NCI-H460 (cell line): ENCODE measurements around the gene TRPV5. TPM values are rescaled to one million over a fixed set of nuclear protein-coding genes. Genes with fewer than 3 reads are reported as not detected.
A peak's percentile ranks its signal among the peaks of the same experiment; 100 is the strongest.

Experiments
- DNase-seq: peaks from one replicate; pipeline ENCODE4 v3.0.0-alpha.2; 2016; ENCODE audit warnings: low read depth; ENCODE audit errors: extremely low read depth
- total RNA-seq: library from RNA; depleted of rRNA; stranded (reverse); fragments of >200 nt; shearing (Covaris generic); gene quantifications from 2 replicates; pipeline ENCODE4 v1.2.3, GENCODE V29; 2014

Gene TRPV5
- total RNA-seq, 1 experiment from 2014 or later: not detected

DNA sequence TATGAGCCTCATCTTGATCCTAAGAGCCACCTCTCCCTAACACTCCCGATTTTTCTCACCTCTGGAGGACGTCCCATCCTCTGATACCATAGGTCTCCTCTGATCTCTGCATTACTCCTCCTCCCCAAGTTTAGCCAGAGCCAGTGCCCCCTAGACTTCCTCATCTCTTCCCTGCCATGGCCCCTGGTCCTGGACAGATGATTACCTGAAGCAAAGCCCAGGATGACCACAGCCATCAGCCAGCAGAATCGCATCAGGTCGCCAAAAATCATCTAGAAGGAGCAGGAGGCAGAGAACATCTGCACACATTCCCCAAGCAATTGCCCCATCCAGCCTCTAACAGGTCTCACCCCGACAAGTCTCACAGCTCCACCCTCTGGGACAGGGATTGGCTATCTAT is 59.7 kb downstream of the TRPV5 start:
- no peak for DNase-seq

DNA sequence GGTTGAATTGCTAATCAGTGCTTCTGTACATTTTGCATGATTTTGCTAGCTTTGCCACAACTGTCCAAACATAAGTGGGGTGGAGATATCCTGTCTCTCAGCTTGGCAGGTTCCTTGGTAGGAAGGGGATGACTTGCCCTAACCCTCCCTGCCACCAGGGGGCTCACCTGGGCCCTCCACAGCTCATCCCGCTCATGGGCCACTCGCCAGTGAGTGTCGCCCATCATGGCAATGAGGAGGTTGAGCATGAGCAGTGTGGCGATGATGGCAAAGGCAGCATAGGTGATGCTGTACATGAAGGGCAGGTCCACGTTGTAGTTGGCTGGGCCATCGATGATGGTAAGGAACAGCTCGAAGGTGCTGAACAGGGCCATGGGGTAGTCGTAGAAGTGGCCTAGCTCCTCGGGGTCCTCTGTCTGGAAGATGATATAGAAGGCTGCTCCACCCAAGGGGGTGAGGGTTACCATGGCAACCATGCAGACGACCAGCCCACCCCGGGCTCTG is 60.2 kb downstream of the TRPV5 start:
- DNase-seq: no peak

GRCh38 chr7:142872106-142872675 is 61.4 kb downstream of the TRPV5 start:
- no peak for DNase-seq

DNA sequence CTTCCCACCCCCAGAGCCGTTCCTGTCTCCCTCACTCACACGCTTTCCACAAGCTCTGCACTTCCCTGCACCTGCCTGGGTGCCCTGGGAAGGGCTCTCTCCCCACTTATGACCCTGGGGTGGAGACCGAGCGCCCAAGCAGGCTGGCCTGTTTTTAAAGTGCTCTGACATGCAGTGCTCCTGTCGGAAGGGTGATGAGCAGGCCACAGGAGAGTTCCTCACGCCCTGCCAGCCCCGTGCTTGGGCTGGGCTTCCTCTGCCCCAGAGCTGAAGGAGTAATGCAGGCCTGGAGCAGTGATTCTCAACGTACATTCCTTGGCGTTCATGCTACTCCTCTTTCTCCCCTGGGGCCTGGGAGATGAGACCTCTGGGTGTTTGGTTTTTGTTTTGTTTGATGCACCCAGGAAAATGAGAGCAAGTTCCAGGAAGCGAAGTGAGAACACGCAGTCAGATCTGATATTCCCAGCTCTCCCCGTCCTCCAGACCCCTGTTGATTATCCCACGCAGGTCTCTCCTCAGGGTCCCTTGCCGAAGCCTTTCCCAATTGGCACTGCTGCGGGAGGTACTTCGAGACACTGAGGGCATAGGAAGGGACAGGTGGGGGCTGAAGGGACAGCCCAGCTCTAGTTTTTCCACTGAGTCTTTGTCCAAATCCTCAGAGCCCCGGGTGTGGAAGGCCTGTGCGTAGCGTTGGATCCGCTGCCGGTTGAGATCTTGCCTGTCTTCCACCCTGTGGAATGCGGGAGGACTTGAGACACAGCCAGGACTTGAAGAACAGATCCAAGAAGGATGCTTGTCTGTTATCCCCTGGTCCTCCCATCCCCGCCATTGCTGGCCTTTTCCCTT is 62.1 kb downstream of the TRPV5 start:
- DNase-seq: no peak

DNA sequence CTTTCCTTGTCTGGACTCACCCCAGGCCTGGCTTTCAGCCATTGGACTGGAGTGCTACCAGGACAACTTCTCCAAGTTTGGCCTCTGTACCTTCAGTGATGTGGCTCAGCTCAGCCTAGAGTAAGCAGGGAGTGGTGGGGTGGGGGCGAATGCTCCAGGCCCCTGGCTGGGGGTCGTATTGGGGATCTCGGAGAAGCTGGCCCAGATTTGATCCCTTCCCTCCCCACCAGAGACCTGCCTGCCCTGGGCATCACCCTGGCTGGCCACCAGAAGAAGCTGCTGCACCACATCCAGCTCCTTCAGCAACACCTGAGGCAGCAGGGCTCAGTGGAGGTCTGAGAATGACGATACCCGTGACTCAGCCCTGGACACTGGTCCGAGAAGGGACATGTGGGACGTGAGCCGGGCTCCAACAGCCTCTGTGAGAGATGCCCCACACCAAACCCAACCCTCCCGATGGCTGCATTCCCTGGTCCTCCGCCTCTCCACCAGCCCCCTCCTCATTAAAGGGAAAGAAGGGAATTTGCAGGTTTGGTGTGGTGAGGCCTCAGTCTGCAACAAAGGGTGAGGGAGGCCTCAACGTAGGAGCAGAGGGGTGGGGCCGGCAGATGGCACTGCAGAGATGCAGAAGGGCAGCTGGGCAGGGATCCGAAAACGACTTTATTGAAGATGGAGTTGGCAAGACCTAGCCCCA is 62.8 kb downstream of the TRPV5 start:
- no peak for DNase-seq

DNA sequence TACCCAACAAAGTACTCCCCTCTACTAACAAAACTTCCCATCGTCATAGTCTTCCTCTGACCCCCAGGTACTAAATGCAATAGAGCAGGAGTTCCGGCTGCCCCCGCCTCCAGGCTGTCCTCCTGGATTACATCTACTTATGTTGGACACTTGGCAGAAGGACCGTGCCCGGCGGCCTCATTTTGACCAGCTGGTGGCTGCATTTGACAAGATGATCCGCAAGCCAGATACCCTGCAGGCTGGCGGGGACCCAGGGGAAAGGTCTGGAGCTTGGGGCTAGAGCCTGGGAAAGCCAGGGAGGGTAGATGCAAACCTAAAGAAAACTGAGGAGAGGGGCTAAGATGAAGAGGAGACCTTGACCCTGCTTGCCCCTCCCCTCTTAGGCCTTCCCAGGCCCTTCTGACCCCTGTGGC is 63.4 kb downstream of the TRPV5 start:
- DNase-seq: no peak

DNA sequence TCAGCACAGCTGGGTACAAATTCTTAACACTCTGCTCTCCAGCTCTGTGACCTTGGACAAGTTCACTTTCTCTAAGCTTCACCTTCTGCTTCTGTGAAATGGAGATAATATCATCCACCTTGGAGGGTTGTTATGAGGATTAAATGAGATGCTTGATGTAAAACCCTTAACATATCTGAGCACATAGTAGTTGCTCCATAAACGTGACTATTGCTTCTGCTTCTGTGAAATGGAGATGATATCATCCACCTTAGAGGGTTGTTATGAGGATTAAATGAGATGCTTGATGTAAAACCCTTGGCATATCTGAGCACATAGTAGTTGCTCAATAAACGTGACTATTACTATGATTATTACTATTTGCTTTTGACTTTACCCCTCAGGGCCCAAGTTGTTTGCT is 64.1 kb downstream of the TRPV5 start:
- DNase-seq: no peak

DNA sequence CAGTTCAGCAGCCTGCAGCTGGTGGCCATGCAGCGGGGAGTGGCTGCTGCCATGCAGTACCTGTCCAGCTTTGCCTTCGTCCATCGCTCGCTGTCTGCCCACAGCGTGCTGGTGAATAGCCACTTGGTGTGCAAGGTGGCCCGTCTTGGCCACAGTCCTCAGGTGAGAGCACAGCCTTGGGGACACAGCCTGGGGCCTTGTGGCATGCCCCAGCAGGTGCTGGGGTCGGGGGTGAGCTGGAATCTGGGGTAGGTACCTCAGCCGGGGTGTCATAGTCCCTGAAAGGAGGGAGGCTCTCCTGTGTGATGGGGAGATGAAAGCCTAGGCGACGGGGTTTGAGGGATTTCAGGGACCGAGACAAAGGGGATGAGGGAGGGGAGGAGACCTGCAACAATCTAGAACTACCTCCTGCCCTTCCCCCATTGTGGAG is 64.5 kb downstream of the TRPV5 start:
- no peak for DNase-seq

- DNase-seq: no peak
Measured at GRCh38 chr7:142868188-142868985, 65.2 kb downstream of the TRPV5 start.

DNA sequence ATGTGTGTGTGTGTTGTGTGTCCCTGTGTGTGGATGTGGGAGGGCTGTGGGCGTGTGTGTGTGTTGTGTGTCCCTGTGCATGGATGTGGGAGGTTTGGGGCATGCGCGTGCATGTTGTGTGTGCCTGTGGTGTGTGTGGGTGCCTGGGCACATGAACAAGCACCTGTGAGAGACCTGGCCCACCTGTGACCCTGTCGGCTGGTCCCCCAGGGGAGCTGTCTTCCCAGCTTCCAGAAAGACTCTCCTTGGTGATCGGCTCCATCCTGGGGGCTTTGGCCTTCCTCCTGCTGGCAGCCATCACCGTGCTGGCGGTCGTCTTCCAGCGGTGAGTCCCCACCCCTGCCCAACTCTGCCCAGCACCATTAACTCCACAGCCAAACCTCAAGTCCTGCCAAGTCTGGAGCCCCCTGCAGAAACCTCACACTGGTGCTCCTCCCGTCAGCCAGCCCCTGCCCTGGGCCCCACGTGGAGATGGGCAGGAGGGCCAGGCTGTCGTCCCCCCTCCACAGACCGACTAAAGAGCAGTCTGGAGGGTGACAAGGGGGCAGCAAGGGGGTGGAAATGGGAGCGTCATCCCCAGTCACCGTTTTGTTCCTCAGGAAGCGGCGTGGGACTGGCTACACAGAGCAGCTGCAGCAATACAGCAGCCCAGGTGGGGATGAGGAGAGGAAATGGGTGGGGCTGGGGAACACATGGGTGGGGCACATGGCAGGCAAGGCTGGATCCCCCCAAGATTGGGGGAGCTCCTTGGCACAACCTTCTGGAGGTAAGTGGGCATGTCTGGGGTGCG is 66.0 kb downstream of the TRPV5 start:
- DNase-seq: no peak

GRCh38 chr7:142867097-142867378 is 66.5 kb downstream of the TRPV5 start:
- no peak for DNase-seq

GRCh38 chr7:142866361-142867096 is 67.0 kb downstream of the TRPV5 start:
- peak; percentile 36 for DNase-seq

- DNase-seq: no peak
Measured at GRCh38 chr7:142865766-142866165, 67.8 kb downstream of the TRPV5 start.

- DNase-seq: no peak
Measured at GRCh38 chr7:142864980-142865747, 68.4 kb downstream of the TRPV5 start.

DNA sequence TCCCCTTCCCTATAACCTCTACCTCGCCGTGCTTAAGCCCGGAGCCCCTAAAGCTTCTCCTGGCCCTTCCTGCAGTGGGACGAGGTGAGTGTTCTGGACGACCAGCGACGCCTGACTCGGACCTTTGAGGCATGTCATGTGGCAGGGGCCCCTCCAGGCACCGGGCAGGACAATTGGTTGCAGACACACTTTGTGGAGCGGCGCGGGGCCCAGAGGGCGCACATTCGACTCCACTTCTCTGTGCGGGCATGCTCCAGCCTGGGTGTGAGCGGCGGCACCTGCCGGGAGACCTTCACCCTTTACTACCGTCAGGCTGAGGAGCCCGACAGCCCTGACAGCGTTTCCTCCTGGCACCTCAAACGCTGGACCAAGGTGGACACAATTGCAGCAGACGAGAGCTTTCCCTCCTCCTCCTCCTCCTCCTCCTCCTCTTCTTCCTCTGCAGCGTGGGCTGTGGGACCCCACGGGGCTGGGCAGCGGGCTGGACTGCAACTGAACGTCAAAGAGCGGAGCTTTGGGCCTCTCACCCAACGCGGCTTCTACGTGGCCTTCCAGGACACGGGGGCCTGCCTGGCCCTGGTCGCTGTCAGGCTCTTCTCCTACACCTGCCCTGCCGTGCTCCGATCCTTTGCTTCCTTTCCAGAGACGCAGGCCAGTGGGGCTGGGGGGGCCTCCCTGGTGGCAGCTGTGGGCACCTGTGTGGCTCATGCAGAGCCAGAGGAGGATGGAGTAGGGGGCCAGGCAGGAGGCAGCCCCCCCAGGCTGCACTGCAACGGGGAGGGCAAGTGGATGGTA is 69.5 kb downstream of the TRPV5 start:
- DNase-seq: no peak

GRCh38 chr7:142862786-142863400 is 70.7 kb downstream of the TRPV5 start:
- no peak for DNase-seq

DNA sequence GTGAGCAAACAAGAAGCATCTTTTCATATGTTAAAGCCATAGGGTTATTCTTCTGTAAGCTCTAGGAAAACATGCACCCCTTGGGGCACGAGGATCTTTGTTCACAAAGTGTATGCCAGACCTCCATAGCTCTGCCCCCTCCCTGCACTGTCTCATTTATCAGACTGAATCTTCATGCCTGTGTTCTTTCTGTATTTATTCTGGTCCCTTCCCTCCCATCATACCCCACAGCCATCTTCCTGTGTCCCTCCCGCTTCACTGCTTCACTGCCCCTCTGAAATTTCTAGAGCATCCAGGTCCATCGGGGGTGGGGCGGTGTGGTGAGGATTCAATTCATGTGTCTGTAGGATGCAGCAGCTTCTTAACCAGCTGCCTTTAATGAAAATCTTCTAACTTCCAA is 71.2 kb downstream of the TRPV5 start:
- DNase-seq: no peak
